OCI-LY7 (cell line): Measurements from ENCODE around the gene AMIGO3. TPM values are rescaled to one million over a fixed set of nuclear protein-coding genes. Genes with fewer than 3 reads are reported as not detected.

Experiments
- BruUV-seq: library from RNA; stranded (reverse); fragments of 400-500 nt; replicated peaks from 2 replicates; lab custom pipeline; 2021; lab: Mats Ljungman, UMichigan
- CTCF ChIA-PET: fragments of 300-600 bp; sonication (Branson Sonifier 250); formaldehyde crosslinking; loops from one replicate; lab custom pipeline; 2022; ENCODE audit warnings: antibody characterized with exemption; ENCODE audit not compliant: unreplicated experiment; lab: Charles Lee
- POLR2A ChIA-PET: fragments of 300-600 bp; sonication (Branson Sonifier 250); formaldehyde crosslinking; loops from one replicate; lab custom pipeline; 2022; ENCODE audit warnings: antibody characterized with exemption; lab: Charles Lee
- DNase-seq: peaks from one replicate; pipeline ENCODE4 v3.0.0-alpha.2; 2015; ENCODE audit warnings: low spot score
- H2AFZ ChIP-seq: fragments of 200-600 bp; sonication (generic), shearing (Covaris generic); 2 replicates; pipeline ENCODE4 v1.6.1; 2014; ENCODE audit warnings: mild to moderate bottlenecking, antibody characterized with exemption, low read length, moderate library complexity
- H3K27ac ChIP-seq: fragments of 200-600 bp; sonication (generic); 2 replicates; pipeline ENCODE4 v1.5.1; 2014; ENCODE audit warnings: mixed run types, low read depth, mild to moderate bottlenecking, moderate library complexity, low read length, inconsistent platforms; ENCODE audit not compliant: poor library complexity, severe bottlenecking
- H3K36me3 ChIP-seq: fragments of 200-600 bp; sonication (generic); 2 replicates; pipeline ENCODE4 v1.6.1; 2014; ENCODE audit warnings: mild to moderate bottlenecking, antibody characterized with exemption, low read length, moderate library complexity, mixed read lengths; ENCODE audit not compliant: insufficient read depth
- H3K4me1 ChIP-seq: fragments of 200-600 bp; sonication (generic); 2 replicates; pipeline ENCODE4 v1.5.1; 2014; ENCODE audit warnings: mild to moderate bottlenecking, low read length; ENCODE audit not compliant: insufficient read depth, poor library complexity, severe bottlenecking
- H3K4me2 ChIP-seq: fragments of 200-600 bp; sonication (generic); 2 replicates; pipeline ENCODE4 v1.6.1; 2014; ENCODE audit warnings: mild to moderate bottlenecking, low read length
- H3K4me3 ChIP-seq: fragments of 200-600 bp; sonication (generic); 2 replicates; pipeline ENCODE4 v1.5.1; 2014; ENCODE audit warnings: mild to moderate bottlenecking, low read depth, low read length; ENCODE audit not compliant: poor library complexity, severe bottlenecking
- H3K79me2 ChIP-seq: fragments of 200-600 bp; sonication (generic); 2 replicates; pipeline ENCODE4 v1.6.1; 2016; ENCODE audit warnings: low read depth, mild to moderate bottlenecking, low read length, moderate library complexity, mixed read lengths; ENCODE audit not compliant: insufficient read depth
- H3K9me2 ChIP-seq: fragments of 200-600 bp; sonication (generic); 2 replicates; pipeline ENCODE4 v1.6.1; 2016; ENCODE audit warnings: mild to moderate bottlenecking, low read length, mixed read lengths; ENCODE audit not compliant: insufficient read depth
- H3K9me3 ChIP-seq: fragments of 200-600 bp; sonication (generic); 2 replicates; pipeline ENCODE4 v1.6.1; 2014; ENCODE audit warnings: mild to moderate bottlenecking, mixed run types, low read length, mixed read lengths
- H4K20me1 ChIP-seq: fragments of 200-600 bp; sonication (generic); 2 replicates; pipeline ENCODE4 v1.6.1; 2014; ENCODE audit warnings: mild to moderate bottlenecking, antibody characterized with exemption, low read length, moderate library complexity, mixed read lengths; ENCODE audit not compliant: insufficient read depth
- EZH2phosphoT487 ChIP-seq: fragments of 200-600 bp; sonication (generic); IDR thresholded peaks from 2 replicates; pipeline ENCODE4 v1.6.1; 2018; ENCODE audit warnings: low read depth, borderline replicate concordance, mild to moderate bottlenecking, mixed run types, antibody characterized with exemption, low read length, moderate library complexity, mixed read lengths
- intact Hi-C: fragments of 100-400 bp; cut with micrococcal nuclease; formaldehyde crosslinking; loops from one replicate; pipeline ENCODE4 v1.10.0; 2022; ENCODE audit not compliant: unreplicated experiment
- total RNA-seq, 2 experiments: library from RNA; depleted of rRNA in 1 of 2; stranded (reverse); fragments of >200 nt in 1 of 2; shearing (Covaris generic) in 1 of 2; gene quantifications; 2 replicates each; pipeline ENCODE4 v1.2.3, GENCODE V29; 2014 to 2022
- TF ChIP-seq, protein P1 (sequence below): fragments of 200-600 bp; sonication (generic); conservative IDR thresholded peaks from 2 replicates; pipeline ENCODE4 v1.5.1; 2014; ENCODE audit warnings: mild to moderate bottlenecking, antibody characterized with exemption, low read length, moderate library complexity, mixed read lengths

AMIGO3 gene
- total RNA-seq, 2 experiments from 2014 or later, result 0.80 to 4.4 TPM

DNA sequence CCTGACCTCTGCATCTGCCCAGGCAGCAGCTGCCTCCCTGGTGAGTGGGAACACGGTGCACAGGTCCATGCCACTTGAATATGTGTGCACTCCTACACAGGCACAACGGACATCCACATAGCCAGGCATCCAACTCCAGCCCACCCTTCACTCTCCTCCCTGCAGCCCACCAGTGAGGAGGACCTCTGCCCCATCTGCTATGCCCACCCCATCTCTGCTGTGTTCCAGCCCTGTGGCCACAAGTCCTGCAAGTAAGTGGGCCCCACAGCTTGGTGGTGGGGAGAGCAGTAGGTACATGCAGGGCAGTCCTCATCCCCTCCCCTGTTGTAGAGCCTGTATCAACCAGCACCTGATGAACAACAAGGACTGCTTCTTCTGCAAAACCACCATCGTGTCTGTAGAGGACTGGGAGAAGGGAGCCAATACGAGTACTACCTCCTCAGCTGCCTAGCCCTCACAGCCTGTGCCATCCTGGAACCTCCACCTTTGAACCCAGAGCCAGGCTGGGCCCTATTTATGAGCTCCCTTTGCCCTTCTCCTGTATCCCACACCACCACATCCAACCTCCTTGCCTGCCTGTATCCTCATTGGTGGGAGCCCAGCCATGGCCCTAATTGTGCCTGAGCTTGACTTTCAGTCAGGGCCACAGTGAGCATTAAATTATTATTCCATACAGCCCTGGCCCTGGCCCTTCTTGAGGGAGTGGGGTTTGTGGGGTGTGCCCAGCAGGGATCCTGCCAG, 1.5 kb upstream of the AMIGO3 start:
- CTCF ChIA-PET, result no interaction called here
- no peaks in the 10 kb centered on the region for H3K9me2 ChIP-seq
- peaks cover 13% of the 10 kb centered on the region; the same call in 1 of the 2 replicates for H3K79me2 ChIP-seq
- H3K4me2 ChIP-seq, result no peak overlapping the region
- H4K20me1 ChIP-seq, result no peaks in the 10 kb centered on the region
- TF ChIP-seq EZH2phosphoT487, result no peak
- TF ChIP-seq, protein P1, sequence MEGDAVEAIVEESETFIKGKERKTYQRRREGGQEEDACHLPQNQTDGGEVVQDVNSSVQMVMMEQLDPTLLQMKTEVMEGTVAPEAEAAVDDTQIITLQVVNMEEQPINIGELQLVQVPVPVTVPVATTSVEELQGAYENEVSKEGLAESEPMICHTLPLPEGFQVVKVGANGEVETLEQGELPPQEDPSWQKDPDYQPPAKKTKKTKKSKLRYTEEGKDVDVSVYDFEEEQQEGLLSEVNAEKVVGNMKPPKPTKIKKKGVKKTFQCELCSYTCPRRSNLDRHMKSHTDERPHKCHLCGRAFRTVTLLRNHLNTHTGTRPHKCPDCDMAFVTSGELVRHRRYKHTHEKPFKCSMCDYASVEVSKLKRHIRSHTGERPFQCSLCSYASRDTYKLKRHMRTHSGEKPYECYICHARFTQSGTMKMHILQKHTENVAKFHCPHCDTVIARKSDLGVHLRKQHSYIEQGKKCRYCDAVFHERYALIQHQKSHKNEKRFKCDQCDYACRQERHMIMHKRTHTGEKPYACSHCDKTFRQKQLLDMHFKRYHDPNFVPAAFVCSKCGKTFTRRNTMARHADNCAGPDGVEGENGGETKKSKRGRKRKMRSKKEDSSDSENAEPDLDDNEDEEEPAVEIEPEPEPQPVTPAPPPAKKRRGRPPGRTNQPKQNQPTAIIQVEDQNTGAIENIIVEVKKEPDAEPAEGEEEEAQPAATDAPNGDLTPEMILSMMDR, result no peak
- POLR2A ChIA-PET, result no interaction called here
- BruUV-seq, result no TSS peak
- peaks cover 30% of the 10 kb centered on the region for H3K4me1 ChIP-seq
- H3K9me3 ChIP-seq, result no peaks in the 10 kb centered on the region
- intact Hi-C loops, result no loop called here
- no peak overlapping the region for H2AFZ ChIP-seq
- no peak overlapping the region for H3K27ac ChIP-seq
- no peak for DNase-seq
- no peak overlapping the region for H3K4me3 ChIP-seq
- peaks cover 63% of the 10 kb centered on the region for H3K36me3 ChIP-seq

DNA sequence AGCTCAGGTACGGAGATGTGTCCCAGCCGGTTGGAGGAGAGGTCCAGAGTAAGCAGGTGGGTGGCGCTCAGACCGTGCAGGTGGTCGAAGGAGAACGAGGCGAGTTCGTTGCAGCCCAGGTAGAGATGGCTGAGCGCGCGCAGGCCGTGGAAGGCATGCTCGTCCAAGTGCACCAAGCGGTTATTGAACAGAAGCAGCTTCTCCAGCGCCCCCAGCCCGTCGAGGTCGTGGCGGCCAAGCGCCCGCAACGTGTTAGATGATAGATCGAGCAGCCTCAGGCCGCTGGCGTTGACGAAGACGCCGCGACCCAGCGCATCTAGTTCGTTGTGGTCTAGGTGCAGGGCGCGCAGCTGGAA, 648 bp downstream of the AMIGO3 start:
- H3K79me2 ChIP-seq, result peaks cover 13% of the 10 kb centered on the region; the same call in 1 of the 2 replicates
- peaks cover 56% of the 10 kb centered on the region for H3K36me3 ChIP-seq
- peak overlapping the region; percentile 54; the same call in 1 of the 2 replicates for H3K4me2 ChIP-seq
- ChIA-PET CTCF (no interaction called here), POLR2A (no interaction called here)
- H3K9me3 ChIP-seq, result no peaks in the 10 kb centered on the region
- intact Hi-C loops, result loop anchor here (1.0 kb wide), 1 partner anchor 16 kb away; no protein-coding TSS in a partner anchor
- no peak overlapping the region for H2AFZ ChIP-seq
- peaks cover 13% of the 10 kb centered on the region for H3K4me1 ChIP-seq
- no peaks in the 10 kb centered on the region for H3K9me2 ChIP-seq
- no peak overlapping the region for H3K4me3 ChIP-seq
- H4K20me1 ChIP-seq, result no peaks in the 10 kb centered on the region
- TF ChIP-seq, protein P1, result no peak
- DNase-seq, result no peak
- no TSS peak for BruUV-seq
- H3K27ac ChIP-seq, result no peak overlapping the region
